CD14-positive monocyte (primary cell): Measurements from ENCODE around the gene STRN3. TPM values are rescaled to one million over a fixed set of nuclear protein-coding genes. Genes with fewer than 3 reads are reported as not detected.
A peak's percentile ranks its signal among the peaks of the same experiment; 100 is the strongest.
"Not testable (repeated sequence)": the region's sequence is repeated elsewhere in the genome, so short reads cannot be mapped to it uniquely, and the experiment has no call there.

Experiments used
- DNase-seq, 3 donors: peaks; one replicate each; pipeline ENCODE4 v3.0.0-alpha.2; 2011 to 2022
- H2AFZ ChIP-seq: 2 replicates; pipeline ENCODE4 v1.6.0; 2012; ENCODE audit warnings: mild to moderate bottlenecking, low read depth, low read length, inconsistent platforms; ENCODE audit not compliant: insufficient read depth, poor library complexity, severe bottlenecking
- H3K27ac ChIP-seq, 2 donors: 1 replicate in 1 of 2; 2 replicates in 1 of 2; pipeline ENCODE4 v1.5.1; 2012 to 2013; ENCODE audit warnings: low read length in 2 of 2, control low read depth in 1 of 2, inconsistent platforms in 1 of 2, low read depth in 1 of 2, mild to moderate bottlenecking in 1 of 2
- H3K27me3 ChIP-seq, 2 donors: one replicate each; pipeline versions ENCODE4 v1.6.0 to v1.6.1; 2011 to 2013; ENCODE audit warnings: low read length in 2 of 2; ENCODE audit not compliant: control insufficient read depth in 2 of 2, insufficient read depth in 2 of 2
- H3K36me3 ChIP-seq, 2 donors: replicated peaks in 1 of 2; 1 replicate in 1 of 2; 2 replicates in 1 of 2; pipeline versions ENCODE4 v1.5.1 to v1.6.1; 2012 to 2013; ENCODE audit warnings: low read length in 2 of 2, control low read depth in 1 of 2, inconsistent platforms in 1 of 2, mild to moderate bottlenecking in 1 of 2; ENCODE audit not compliant: insufficient read depth in 2 of 2, control insufficient read depth in 1 of 2
- H3K4me1 ChIP-seq, 2 donors: 1 replicate in 1 of 2; 2 replicates in 1 of 2; pipeline versions ENCODE4 v1.5.1 to v1.6.1; 2012 to 2013; ENCODE audit warnings: low read length in 2 of 2, control low read depth in 1 of 2, inconsistent platforms in 1 of 2, mild to moderate bottlenecking in 1 of 2, moderate library complexity in 1 of 2; ENCODE audit not compliant: insufficient read depth in 2 of 2, control insufficient read depth in 1 of 2
- H3K4me2 ChIP-seq: replicated peaks from 2 replicates; pipeline ENCODE3; 2012; ENCODE audit warnings: low read length, moderate library complexity, mild to moderate bottlenecking; ENCODE audit not compliant: poor library complexity, severe bottlenecking; ENCODE audit errors: extremely low read depth
- H3K4me3 ChIP-seq, 3 experiments: fragments of 200-600 bp in 1 of 3; sonication (generic) in 1 of 3; replicated peaks in 1 of 3; 1 replicate in 2 of 3; 2 replicates in 1 of 3; pipeline ENCODE4 v1.5.1; 2011 to 2013; ENCODE audit warnings: low read length in 3 of 3, mild to moderate bottlenecking in 3 of 3, control low read depth in 2 of 3, low read depth in 2 of 3, inconsistent platforms in 1 of 3, moderate library complexity in 1 of 3
- H3K79me2 ChIP-seq: 2 replicates; pipeline ENCODE4 v1.6.0; 2012; ENCODE audit warnings: mild to moderate bottlenecking, control low read depth, inconsistent platforms, low read length, moderate library complexity; ENCODE audit not compliant: insufficient read depth
- H3K9ac ChIP-seq: 2 replicates; pipeline ENCODE4 v1.6.0; 2017; ENCODE audit warnings: low read length, mild to moderate bottlenecking; ENCODE audit not compliant: insufficient read depth, poor library complexity, severe bottlenecking
- H3K9me3 ChIP-seq, 2 donors: replicated peaks in 1 of 2; 1 replicate in 1 of 2; 2 replicates in 1 of 2; pipeline versions ENCODE4 v1.5.1 to v1.6.1; 2012 to 2013; ENCODE audit warnings: low read length in 2 of 2, control low read depth in 1 of 2; ENCODE audit not compliant: control insufficient read depth in 1 of 2, insufficient read depth in 1 of 2
- H4K20me1 ChIP-seq: 2 replicates; pipeline ENCODE4 v1.6.0; 2012; ENCODE audit warnings: mild to moderate bottlenecking, low read length, control low read depth, moderate library complexity; ENCODE audit not compliant: insufficient read depth
- H3K27ac Mint-ChIP-seq, 7 donors: one replicate each; pipeline ENCODE4 v1.8.0; 2020; ENCODE audit warnings: mild to moderate bottlenecking in 7 of 7, mixed read lengths in 7 of 7, moderate library complexity in 6 of 7, inconsistent platforms in 2 of 7
- H3K27me3 Mint-ChIP-seq, 3 donors: one replicate each; pipeline ENCODE4 v1.8.0; 2021 to 2022; ENCODE audit warnings: low read depth in 3 of 3, mild to moderate bottlenecking in 3 of 3, mixed read lengths in 3 of 3, moderate library complexity in 3 of 3, inconsistent platforms in 1 of 3
- H3K36me3 Mint-ChIP-seq, 2 donors: one replicate each; pipeline ENCODE4 v1.8.0; 2020; ENCODE audit warnings: mixed read lengths in 2 of 2, inconsistent platforms in 1 of 2, mild to moderate bottlenecking in 1 of 2
- H3K4me1 Mint-ChIP-seq: one replicate; pipeline ENCODE4 v1.8.0; 2020; ENCODE audit warnings: mild to moderate bottlenecking, mixed read lengths
- H3K4me3 Mint-ChIP-seq, 2 donors: one replicate each; pipeline ENCODE4 v1.8.0; 2020; ENCODE audit warnings: mild to moderate bottlenecking in 2 of 2, mixed read lengths in 2 of 2, moderate library complexity in 1 of 2
- H3K9me3 Mint-ChIP-seq, 7 donors: one replicate each; pipeline ENCODE4 v1.8.0; 2020 to 2022; ENCODE audit warnings: mixed read lengths in 7 of 7, mild to moderate bottlenecking in 6 of 7, moderate library complexity in 6 of 7, inconsistent platforms in 2 of 7
- WGBS: methylation state at CpG from one replicate; pipeline ENCODE4 v1.1.5; 2013; ENCODE audit warnings: missing lambda C conversion rate; ENCODE audit not compliant: insufficient coverage; 5-methylcytosine and 5-hydroxymethylcytosine counted together
- intact Hi-C, 2 donors: fragments of 100-400 bp; cut with micrococcal nuclease; formaldehyde crosslinking; loops; one replicate each; pipeline versions ENCODE4 v1.15.0 to v1.15.1; 2023
- polyA plus RNA-seq, 3 donors: library from polyadenylated mRNA; depleted of rRNA in 1 of 3; unstranded in 2 of 3; stranded (reverse) in 1 of 3; fragments of 300-500 nt in 2 of 3; fragments of >200 nt in 1 of 3; fragmentation: Illumina TruSeq in 2 of 3; gene quantifications; 1 replicate in 2 of 3; 2 replicates in 1 of 3; pipeline ENCODE4 v1.2.3, GENCODE V29; 2012 to 2021
- TF ChIP-seq, protein P1 (sequence below): fragments of 200-600 bp; IDR thresholded peaks from one replicate; pipeline ENCODE4 v1.8.0; 2022; ENCODE audit warnings: antibody characterized with exemption, mild to moderate bottlenecking

The STRN3 gene
- polyA plus RNA-seq, 3 donors, result 1.0 to 12.0 (median 3.8) TPM

DNA sequence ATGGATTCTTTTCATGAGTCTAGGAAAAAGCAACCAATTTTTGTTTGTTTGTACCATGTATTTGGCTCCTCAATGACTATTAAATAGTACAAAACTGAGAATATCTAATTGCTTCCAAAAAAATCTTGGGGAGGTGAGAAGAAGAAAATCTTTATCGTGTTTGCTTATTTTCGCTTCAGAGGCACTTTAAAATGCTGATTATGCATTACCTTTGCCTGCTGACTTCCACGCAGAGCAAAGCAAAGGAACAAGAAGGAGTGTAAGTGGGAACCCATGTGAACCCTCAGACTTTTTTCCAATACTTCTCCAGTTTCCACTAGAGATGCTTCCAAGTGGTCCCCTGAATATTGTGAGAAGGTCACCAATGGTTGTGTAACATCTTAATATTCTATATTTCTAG is 43.2 kb upstream of the STRN3 start:
- Mint-ChIP-seq H3K27ac (no peak overlapping the region), H3K27me3 (peaks cover 0 to under 1% (median 0%) of the 10 kb centered on the region in 3 donors), H3K4me3 (no peak overlapping the region), H3K4me1 (peaks cover 17% of the 10 kb centered on the region), H3K36me3 (peaks cover 2 to 10% of the 10 kb centered on the region in 2 donors), H3K9me3 (peaks cover 0 to 2% (median 0%) of the 10 kb centered on the region in 7 donors)
- Histone ChIP-seq H3K9ac (no peak overlapping the region), H3K9me3 (no peaks in the 10 kb centered on the region), H3K79me2 (no peaks in the 10 kb centered on the region), H3K27me3 (no peaks in the 10 kb centered on the region), H3K4me3 (no peak overlapping the region), H4K20me1 (no peaks in the 10 kb centered on the region), H3K4me1 (peaks cover 18 to 21% of the 10 kb centered on the region in 2 donors), H3K4me2 (no peak overlapping the region), H3K36me3 (no peaks in the 10 kb centered on the region), H3K27ac (peak overlapping the region in 1 of 2 donors; percentile 81), H2AFZ (no peak overlapping the region)
- no peak for DNase-seq
- TF ChIP-seq, protein P1, sequence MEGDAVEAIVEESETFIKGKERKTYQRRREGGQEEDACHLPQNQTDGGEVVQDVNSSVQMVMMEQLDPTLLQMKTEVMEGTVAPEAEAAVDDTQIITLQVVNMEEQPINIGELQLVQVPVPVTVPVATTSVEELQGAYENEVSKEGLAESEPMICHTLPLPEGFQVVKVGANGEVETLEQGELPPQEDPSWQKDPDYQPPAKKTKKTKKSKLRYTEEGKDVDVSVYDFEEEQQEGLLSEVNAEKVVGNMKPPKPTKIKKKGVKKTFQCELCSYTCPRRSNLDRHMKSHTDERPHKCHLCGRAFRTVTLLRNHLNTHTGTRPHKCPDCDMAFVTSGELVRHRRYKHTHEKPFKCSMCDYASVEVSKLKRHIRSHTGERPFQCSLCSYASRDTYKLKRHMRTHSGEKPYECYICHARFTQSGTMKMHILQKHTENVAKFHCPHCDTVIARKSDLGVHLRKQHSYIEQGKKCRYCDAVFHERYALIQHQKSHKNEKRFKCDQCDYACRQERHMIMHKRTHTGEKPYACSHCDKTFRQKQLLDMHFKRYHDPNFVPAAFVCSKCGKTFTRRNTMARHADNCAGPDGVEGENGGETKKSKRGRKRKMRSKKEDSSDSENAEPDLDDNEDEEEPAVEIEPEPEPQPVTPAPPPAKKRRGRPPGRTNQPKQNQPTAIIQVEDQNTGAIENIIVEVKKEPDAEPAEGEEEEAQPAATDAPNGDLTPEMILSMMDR, result no peak
- WGBS, result no CpG with 5 or more reads among the region's 3 CpGs
- intact Hi-C loops, result no loop called here

DNA sequence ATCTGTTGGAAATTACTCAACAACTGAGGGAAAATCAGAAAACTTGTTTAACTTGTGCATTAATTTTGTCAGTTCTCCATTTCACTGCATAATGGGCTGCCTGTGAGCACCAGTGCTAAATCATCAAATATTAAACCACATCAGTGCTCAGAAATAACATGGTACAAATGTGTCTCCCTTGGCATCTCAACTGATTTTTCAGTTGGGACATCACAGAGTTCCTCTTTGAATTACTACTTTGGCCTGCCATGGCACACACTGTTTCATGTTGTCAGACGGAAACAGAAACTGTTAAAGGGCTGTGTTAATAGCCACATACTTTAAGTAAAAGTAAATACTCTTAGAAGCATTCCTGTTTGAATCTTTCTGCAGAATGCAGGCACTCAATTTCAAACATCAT is 42.1 kb upstream of the STRN3 start:
- H3K4me1 Mint-ChIP-seq, result peaks cover 17% of the 10 kb centered on the region
- Histone ChIP-seq H3K36me3 (no peaks in the 10 kb centered on the region), H3K4me2 (peak overlapping the region; percentile 33), H3K27ac (peak overlapping the region; percentile 78 to 81), H3K9me3 (no peaks in the 10 kb centered on the region), H3K4me3 (peak overlapping the region in 1 of 3 experiments; percentile 22), H3K79me2 (no peaks in the 10 kb centered on the region), H2AFZ (peak overlapping the region; percentile 13), H4K20me1 (no peaks in the 10 kb centered on the region), H3K27me3 (no peaks in the 10 kb centered on the region), H3K4me1 (peaks cover 18 to 21% of the 10 kb centered on the region in 2 donors), H3K9ac (no peak overlapping the region)
- H3K4me3 Mint-ChIP-seq, result no peak overlapping the region
- no peaks in the 10 kb centered on the region for H3K27me3 Mint-ChIP-seq
- intact Hi-C loops, result no loop called here
- TF ChIP-seq, protein P1, result no peak
- no CpG with 5 or more reads among the region's 1 CpG for WGBS
- H3K36me3 Mint-ChIP-seq, result peaks cover 2 to 10% of the 10 kb centered on the region in 2 donors
- peak overlapping the region; percentile 78 to 93 (median 91) for H3K27ac Mint-ChIP-seq
- H3K9me3 Mint-ChIP-seq, result peaks cover 0 to 2% (median 0%) of the 10 kb centered on the region in 7 donors
- peak; percentile 65 to 67 (median 65) for DNase-seq

DNA sequence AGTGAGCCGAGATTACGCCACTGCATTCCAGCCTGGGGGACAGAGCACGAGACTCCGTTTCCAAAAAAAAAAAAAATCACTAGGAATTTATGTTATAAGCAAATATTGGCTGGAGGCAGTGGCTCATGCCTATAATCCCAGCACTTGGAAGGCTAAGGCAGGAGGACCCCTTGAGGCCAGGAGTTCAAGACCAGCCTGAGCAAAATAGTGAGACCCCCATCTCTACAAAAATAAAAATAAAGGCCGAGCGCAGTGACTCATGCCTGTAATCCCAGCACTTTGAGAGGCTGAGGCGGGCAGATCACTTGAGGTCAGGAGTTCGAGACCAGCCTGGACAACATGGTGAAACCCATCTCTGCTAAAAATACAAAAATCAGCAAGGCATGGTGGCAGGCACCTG is 36.7 kb upstream of the STRN3 start:
- H3K27me3 Mint-ChIP-seq, H3K36me3 ChIP-seq, H3K27ac Mint-ChIP-seq, H3K4me3 ChIP-seq, H4K20me1 ChIP-seq, H3K4me3 Mint-ChIP-seq, H3K9me3 ChIP-seq, DNase-seq, H3K27me3 ChIP-seq, H3K9me3 Mint-ChIP-seq, H3K4me2 ChIP-seq, H3K9ac ChIP-seq, H2AFZ ChIP-seq, intact Hi-C loops, H3K36me3 Mint-ChIP-seq, H3K27ac ChIP-seq, H3K79me2 ChIP-seq: not testable (repeated sequence)
- peaks cover 11 to 12% of the 10 kb centered on the region in 2 donors for H3K4me1 ChIP-seq
- WGBS, result 100% methylated on average over 4 of the region's 8 CpGs
- peaks cover 17% of the 10 kb centered on the region for H3K4me1 Mint-ChIP-seq
